A673 (cell line): ENCODE data around the gene WFDC5. TPM values are rescaled to one million over a fixed set of nuclear protein-coding genes. Genes with fewer than 3 reads are reported as not detected.
"Not testable (repeated sequence)": the region's sequence is repeated elsewhere in the genome, so short reads cannot be mapped to it uniquely, and the experiment has no call there.

Experiments used
- BruUV-seq: library from RNA; stranded (reverse); fragments of 400-500 nt; replicated peaks from 2 replicates; lab custom pipeline; 2021; lab: Mats Ljungman, UMichigan
- CTCF ChIA-PET: fragments of 300-600 bp; sonication (Branson Sonifier 250); formaldehyde crosslinking; loops from one replicate; lab custom pipeline; 2022; ENCODE audit warnings: antibody characterized with exemption; lab: Charles Lee
- POLR2A ChIA-PET: fragments of 300-600 bp; sonication (Branson Sonifier 250); formaldehyde crosslinking; loops from one replicate; lab custom pipeline; 2022; ENCODE audit warnings: antibody characterized with exemption; ENCODE audit not compliant: low non-redundant PET; lab: Charles Lee
- DNase-seq: peaks from one replicate; pipeline ENCODE4 v3.0.0-alpha.2; 2015; ENCODE audit warnings: low spot score
- H3K27ac ChIP-seq: fragments of 200-600 bp; sonication (generic); 2 replicates; pipeline ENCODE4 v1.5.1; 2016; ENCODE audit warnings: mixed run types, low read depth, mild to moderate bottlenecking, mixed read lengths, antibody characterized with exemption, low read length; ENCODE audit not compliant: poor library complexity, severe bottlenecking
- H3K27me3 ChIP-seq: fragments of 200-600 bp; sonication (generic); replicated peaks from 2 replicates; pipeline ENCODE4 v1.6.1; 2017; ENCODE audit warnings: mixed run types, low read depth, mild to moderate bottlenecking, mixed read lengths, antibody characterized with exemption, low read length; ENCODE audit not compliant: insufficient read depth, poor library complexity
- H3K36me3 ChIP-seq: fragments of 200-600 bp; sonication (generic); 2 replicates; pipeline ENCODE4 v1.6.1; 2016; ENCODE audit warnings: mixed run types, mild to moderate bottlenecking, mixed read lengths, antibody characterized with exemption, low read length; ENCODE audit not compliant: insufficient read depth, poor library complexity, severe bottlenecking
- H3K4me1 ChIP-seq: fragments of 200-600 bp; sonication (generic); 2 replicates; pipeline ENCODE4 v1.6.1; 2017; ENCODE audit warnings: mixed run types, mild to moderate bottlenecking, mixed read lengths, antibody characterized with exemption, low read length; ENCODE audit not compliant: insufficient read depth, poor library complexity, severe bottlenecking
- H3K4me3 ChIP-seq: fragments of 200-600 bp; sonication (generic); 2 replicates; pipeline ENCODE4 v1.5.1; 2016; ENCODE audit warnings: low read depth, mixed run types, mild to moderate bottlenecking, mixed read lengths, low read length; ENCODE audit not compliant: poor library complexity, severe bottlenecking
- H3K9me3 ChIP-seq: fragments of 200-600 bp; sonication (generic); 2 replicates; pipeline ENCODE4 v1.6.1; 2016; ENCODE audit warnings: mixed run types, low read depth, mild to moderate bottlenecking, mixed read lengths, antibody characterized with exemption, low read length; ENCODE audit not compliant: poor library complexity, severe bottlenecking
- EZH2 ChIP-seq: fragments of 200-600 bp; sonication (generic); IDR thresholded peaks from 2 replicates; pipeline ENCODE4 v1.6.1; 2017; ENCODE audit warnings: borderline replicate concordance, low read depth, mild to moderate bottlenecking, mixed read lengths, antibody characterized with exemption, low read length; ENCODE audit not compliant: poor library complexity, severe bottlenecking
- intact Hi-C: fragments of 100-400 bp; cut with micrococcal nuclease; formaldehyde crosslinking; loops from one replicate; pipeline ENCODE4 v1.10.0; 2022; ENCODE audit not compliant: unreplicated experiment
- total RNA-seq: library from RNA; stranded (reverse); gene quantifications from 2 replicates; pipeline ENCODE4 v1.2.3, GENCODE V29; 2021
- TF ChIP-seq, protein P1 (sequence below): fragments of 300-800, 200-600 bp; sonication (generic); conservative IDR thresholded peaks from 2 replicates; pipeline ENCODE4 v1.5.1; 2017; ENCODE audit warnings: low read depth, mild to moderate bottlenecking, antibody characterized with exemption, low read length, moderate library complexity, mixed read lengths

The WFDC5 gene
- total RNA-seq, 1 experiment from 2014 or later: not detected

DNA sequence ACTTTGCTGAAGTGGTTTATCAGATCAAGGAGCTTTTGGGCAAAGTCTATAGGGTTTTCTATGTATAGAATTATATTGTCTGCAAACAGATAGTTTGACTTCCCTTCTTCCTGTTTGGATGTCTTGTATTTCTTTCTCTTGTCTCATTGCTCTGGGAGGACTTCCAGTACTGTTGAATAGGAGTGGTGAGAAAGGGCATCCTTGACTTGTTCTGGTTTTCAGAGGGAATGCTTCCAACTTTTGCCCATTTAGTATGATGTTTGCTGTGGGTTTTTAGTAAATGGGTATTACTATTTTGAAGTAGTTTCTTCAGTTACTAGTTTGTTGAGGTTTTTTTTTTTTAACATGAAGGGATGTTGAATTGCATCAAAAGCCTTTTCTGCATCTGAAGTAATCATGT is 50.2 kb downstream of the WFDC5 start:
- BruUV-seq: no TSS peak
- POLR2A ChIA-PET: no interaction called here
- no peak for DNase-seq

GRCh38 chr20:45063107-45063506 is 51.9 kb downstream of the WFDC5 start:
- CTCF ChIA-PET, BruUV-seq, POLR2A ChIA-PET, H3K27me3 ChIP-seq, H3K4me1 ChIP-seq, H3K27ac ChIP-seq, H3K9me3 ChIP-seq, H3K4me3 ChIP-seq, H3K36me3 ChIP-seq, intact Hi-C loops, DNase-seq: not testable (repeated sequence)

More for the DNA sequence above, 50.2 kb downstream of the WFDC5 start:
- intact Hi-C loops: no loop called here
- H3K36me3 ChIP-seq: no peaks in the 10 kb centered on the region
- TF ChIP-seq EZH2: no peak
- TF ChIP-seq, protein P1, sequence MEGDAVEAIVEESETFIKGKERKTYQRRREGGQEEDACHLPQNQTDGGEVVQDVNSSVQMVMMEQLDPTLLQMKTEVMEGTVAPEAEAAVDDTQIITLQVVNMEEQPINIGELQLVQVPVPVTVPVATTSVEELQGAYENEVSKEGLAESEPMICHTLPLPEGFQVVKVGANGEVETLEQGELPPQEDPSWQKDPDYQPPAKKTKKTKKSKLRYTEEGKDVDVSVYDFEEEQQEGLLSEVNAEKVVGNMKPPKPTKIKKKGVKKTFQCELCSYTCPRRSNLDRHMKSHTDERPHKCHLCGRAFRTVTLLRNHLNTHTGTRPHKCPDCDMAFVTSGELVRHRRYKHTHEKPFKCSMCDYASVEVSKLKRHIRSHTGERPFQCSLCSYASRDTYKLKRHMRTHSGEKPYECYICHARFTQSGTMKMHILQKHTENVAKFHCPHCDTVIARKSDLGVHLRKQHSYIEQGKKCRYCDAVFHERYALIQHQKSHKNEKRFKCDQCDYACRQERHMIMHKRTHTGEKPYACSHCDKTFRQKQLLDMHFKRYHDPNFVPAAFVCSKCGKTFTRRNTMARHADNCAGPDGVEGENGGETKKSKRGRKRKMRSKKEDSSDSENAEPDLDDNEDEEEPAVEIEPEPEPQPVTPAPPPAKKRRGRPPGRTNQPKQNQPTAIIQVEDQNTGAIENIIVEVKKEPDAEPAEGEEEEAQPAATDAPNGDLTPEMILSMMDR: no peak
- H3K9me3 ChIP-seq: no peaks in the 10 kb centered on the region
- H3K4me1 ChIP-seq: no peaks in the 10 kb centered on the region
- no peaks in the 10 kb centered on the region for H3K27me3 ChIP-seq
- CTCF ChIA-PET: no interaction called here
- no peak overlapping the region for H3K4me3 ChIP-seq
- H3K27ac ChIP-seq: no peak overlapping the region

DNA sequence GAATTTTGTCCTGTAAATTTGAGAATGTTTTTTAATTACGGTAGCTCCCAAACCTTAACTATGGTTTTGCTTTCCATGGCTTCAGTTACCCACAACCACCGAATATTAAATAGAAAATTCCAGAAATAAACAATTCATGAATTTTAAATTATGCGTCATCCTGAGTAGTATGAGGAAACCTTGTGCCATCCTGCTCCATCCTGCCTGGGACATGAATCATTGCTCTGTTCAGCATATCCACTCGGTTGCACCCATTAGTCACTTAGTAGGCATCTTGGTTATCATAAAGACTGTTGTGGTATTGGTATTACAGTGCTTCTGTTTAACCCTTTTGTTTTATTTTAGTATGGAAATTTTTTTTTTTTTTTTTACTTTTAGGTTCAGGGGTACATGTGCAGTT is 53.7 kb downstream of the WFDC5 start:
- no peak overlapping the region for H3K4me3 ChIP-seq
- ChIA-PET POLR2A (no interaction called here), CTCF (no interaction called here)
- TF ChIP-seq, protein P1: no peak
- no peak for TF ChIP-seq EZH2
- H3K4me1 ChIP-seq: no peaks in the 10 kb centered on the region
- H3K9me3 ChIP-seq: no peaks in the 10 kb centered on the region
- BruUV-seq: no TSS peak
- DNase-seq: peak; percentile 10
- no peak overlapping the region for H3K27ac ChIP-seq
- no peaks in the 10 kb centered on the region for H3K36me3 ChIP-seq
- no peaks in the 10 kb centered on the region for H3K27me3 ChIP-seq
- intact Hi-C loops: no loop called here

DNA sequence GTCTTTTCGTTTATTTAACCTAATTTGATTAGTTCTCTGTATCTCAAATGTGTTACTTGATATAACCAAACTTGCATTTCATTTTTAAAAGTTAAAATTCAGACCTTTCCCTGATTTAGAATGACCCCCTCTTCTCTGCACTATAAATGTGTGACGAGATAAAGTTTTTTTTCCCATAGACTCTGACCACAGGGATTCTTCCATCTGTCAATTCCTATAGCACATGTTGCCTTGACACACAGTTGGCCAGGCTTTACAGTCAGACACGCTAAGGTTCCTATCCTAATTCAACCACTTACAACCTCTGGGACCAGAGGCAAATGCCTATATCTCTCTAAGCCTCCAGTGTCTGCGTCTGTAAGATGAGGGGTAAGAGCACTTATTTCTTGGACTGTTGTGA is 54.7 kb downstream of the WFDC5 start:
- POLR2A ChIA-PET: no interaction called here
- intact Hi-C loops: no loop called here
- Histone ChIP-seq H3K4me3 (no peak overlapping the region), H3K27ac (no peak overlapping the region), H3K9me3 (no peaks in the 10 kb centered on the region), H3K27me3 (no peaks in the 10 kb centered on the region), H3K36me3 (no peaks in the 10 kb centered on the region), H3K4me1 (no peaks in the 10 kb centered on the region)
- DNase-seq: no peak
- BruUV-seq: no TSS peak
- CTCF ChIA-PET: no interaction called here
- TF ChIP-seq, protein P1: no peak
- no peak for TF ChIP-seq EZH2
